Activated CD4-positive, alpha-beta T cell treated with anti-CD3 and anti-CD28 coated beads, Interleukin-2, amount 50 U/mL, for 48 hours (primary cell): Measurements from ENCODE around the gene TRIOBP.
A peak's percentile ranks its signal among the peaks of the same experiment; 100 is the strongest.
"Not testable (repeated sequence)": the region's sequence is repeated elsewhere in the genome, so short reads cannot be mapped to it uniquely, and the experiment has no call there.

Source experiments
- DNase-seq, 2 experiments: peaks; one replicate each; pipeline ENCODE4 v3.0.0-alpha.2; 2020

The TRIOBP gene

GRCh38 chr22:37776639-37777005 is 79.8 kb downstream of the TRIOBP start:
- DNase-seq, result no peak

GRCh38 chr22:37777122-37777687 is 80.4 kb downstream of the TRIOBP start:
- no peak for DNase-seq

- DNase-seq, result no peak
Measured at GRCh38 chr22:37778370-37779009, 81.6 kb downstream of the TRIOBP start.

GRCh38 chr22:37781434-37782059 is 84.7 kb downstream of the TRIOBP start:
- DNase-seq, result no peak

- DNase-seq, result no peak
Measured at GRCh38 chr22:37782340-37783168, 85.7 kb downstream of the TRIOBP start.

- DNase-seq, result no peak
Measured at GRCh38 chr22:37784829-37785495, 88.1 kb downstream of the TRIOBP start.

GRCh38 chr22:37790234-37790633 is 93.4 kb downstream of the TRIOBP start:
- no peak for DNase-seq

- no peak for DNase-seq
Measured at GRCh38 chr22:37792494-37792893, 95.6 kb downstream of the TRIOBP start.

- no peak for DNase-seq
Measured at GRCh38 chr22:37794376-37794775, 97.5 kb downstream of the TRIOBP start.

- no peak for DNase-seq
Measured at GRCh38 chr22:37796079-37796478, 99.2 kb downstream of the TRIOBP start.

- not testable (repeated sequence) for DNase-seq
Measured at GRCh38 chr22:37797259-37797658, 100.4 kb downstream of the TRIOBP start.

- no peak for DNase-seq
Measured at GRCh38 chr22:37797874-37798500, 101.1 kb downstream of the TRIOBP start.

GRCh38 chr22:37799979-37800378 is 103.1 kb downstream of the TRIOBP start:
- not testable (repeated sequence) for DNase-seq

GRCh38 chr22:37801946-37802309 is 105.1 kb downstream of the TRIOBP start:
- DNase-seq, result no peak

GRCh38 chr22:37802310-37803194 is 105.7 kb downstream of the TRIOBP start:
- DNase-seq, result peak in 1 of 2 experiments; percentile 33

- DNase-seq, result no peak
Measured at GRCh38 chr22:37803195-37803638, 106.4 kb downstream of the TRIOBP start.

GRCh38 chr22:37803639-37804351 is 106.9 kb downstream of the TRIOBP start:
- DNase-seq, result no peak

- no peak for DNase-seq
Measured at GRCh38 chr22:37804352-37804880, 107.6 kb downstream of the TRIOBP start.

GRCh38 chr22:37804881-37805809 is 108.3 kb downstream of the TRIOBP start:
- DNase-seq, result peak; percentile 85 to 88
